NCI-H748 (cell line): Measurements from ENCODE around the gene GOLPH3.
"Not testable (repeated sequence)": the region's sequence is repeated elsewhere in the genome, so short reads cannot be mapped to it uniquely, and the experiment has no call there.

Experiments used
- DNase-seq: peaks from one replicate; lab custom pipeline; 2025; ENCODE audit not compliant: unreplicated experiment; lab: John Stamatoyannopoulos, UW

The GOLPH3 gene

DNA sequence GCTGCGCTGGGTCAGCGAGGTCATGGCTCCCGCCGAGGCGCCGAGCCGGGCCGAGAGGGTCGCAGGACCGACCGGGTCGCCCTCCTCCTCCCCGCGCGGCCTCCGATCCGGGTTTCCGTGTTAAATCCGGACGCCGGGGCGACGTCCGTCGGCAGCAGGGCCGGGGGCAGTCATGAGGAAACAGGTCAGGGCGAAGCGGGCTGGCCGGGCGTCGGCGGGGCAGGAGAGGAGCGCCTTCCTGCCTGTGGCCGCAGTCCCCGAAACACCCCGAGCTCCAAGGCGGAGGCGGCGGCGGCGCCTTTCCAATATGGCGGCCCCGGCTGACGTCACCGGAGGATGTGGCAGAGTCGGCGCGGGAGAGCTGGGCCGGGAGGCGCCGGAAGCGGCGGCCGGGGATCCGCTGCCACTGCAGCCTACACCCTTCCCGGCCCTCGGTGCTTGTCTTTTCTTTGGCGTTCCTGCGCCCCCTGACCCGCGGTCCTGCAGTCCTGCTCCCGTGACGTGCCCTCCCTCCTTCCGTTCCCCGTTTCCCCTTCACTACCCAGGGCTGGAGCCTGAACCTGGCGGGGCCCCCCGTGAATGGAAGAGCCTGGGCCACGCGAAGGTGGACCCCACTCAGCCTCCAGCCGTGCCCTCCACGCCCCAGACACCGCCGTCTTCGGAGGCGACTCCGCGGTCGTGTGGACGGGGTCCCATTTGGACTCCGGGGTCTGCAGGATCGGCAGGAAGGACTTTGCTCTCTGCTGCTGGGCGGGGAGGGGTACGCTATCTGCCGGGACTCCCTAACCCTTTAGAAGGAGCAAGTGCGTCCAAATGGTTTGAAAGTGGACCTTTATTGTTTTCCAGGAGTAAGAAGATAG, at the start of gene GOLPH3:
Gene GOLPH3, minus strand, starts transcription at position 309 of the 860 bp plus-strand sequence. Its CDS starts 285 bp downstream, at position 24.
- DNase-seq = peak; percentile 99

DNA sequence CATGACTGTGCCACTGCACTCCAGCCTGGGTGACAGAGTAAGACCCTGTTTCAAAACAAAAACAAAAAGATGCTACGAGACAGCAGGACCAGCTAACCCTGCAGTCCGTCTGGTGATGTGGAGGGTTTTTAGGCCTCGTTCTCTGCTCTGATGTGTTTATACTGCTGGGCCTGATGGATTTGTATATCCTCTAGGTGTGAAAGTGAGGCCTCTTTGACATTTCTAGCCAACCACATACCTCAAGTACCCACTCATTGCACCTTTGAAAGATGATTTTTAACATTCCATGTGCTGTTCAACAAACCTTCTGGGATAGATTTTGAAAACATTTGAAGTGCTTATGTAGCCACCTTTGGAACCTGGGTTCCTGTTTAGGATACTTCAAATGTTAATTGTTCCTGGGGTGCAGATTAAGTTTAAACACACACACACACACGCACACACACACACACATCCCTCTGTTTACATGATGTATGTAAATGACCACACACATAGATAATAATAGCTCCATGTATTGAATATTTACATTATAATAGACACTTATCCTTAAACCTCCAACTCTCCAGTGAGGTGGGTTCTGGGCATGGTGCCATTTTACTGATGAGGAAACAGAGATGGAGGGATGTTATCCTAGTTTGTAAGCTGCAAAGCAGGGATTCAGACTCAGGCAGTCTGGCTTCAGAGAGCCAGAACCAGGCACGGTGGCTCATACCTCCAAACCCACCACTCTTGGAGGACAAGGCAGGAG, 48.8 kb upstream of the GOLPH3 start:
- peak; percentile 67 for DNase-seq

- DNase-seq = peak; percentile 58
Measured at GRCh38 chr5:32217886-32218396, 43.8 kb upstream of the GOLPH3 start.

DNA sequence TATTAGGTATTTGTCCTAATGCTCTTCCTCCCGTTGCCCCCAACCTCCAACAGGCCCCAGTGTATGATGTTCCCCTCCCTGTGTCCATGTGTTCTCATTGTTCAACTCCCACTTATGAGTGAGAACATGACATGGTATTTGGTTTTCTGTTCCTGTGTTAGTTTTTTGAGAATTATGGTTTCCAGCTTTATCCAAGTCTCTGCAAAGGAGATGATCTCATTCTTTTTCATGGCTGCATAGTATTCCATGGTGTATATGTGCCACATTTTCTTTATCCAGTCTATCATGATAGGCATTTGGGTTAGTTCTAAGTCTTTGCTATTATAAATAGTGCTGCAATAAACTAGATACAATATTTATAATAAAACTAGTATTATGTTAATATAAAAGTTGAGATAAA, 40.2 kb upstream of the GOLPH3 start:
- not testable (repeated sequence) for DNase-seq

GRCh38 chr5:32210151-32210550, 36.0 kb upstream of the GOLPH3 start:
- DNase-seq = no peak

DNA sequence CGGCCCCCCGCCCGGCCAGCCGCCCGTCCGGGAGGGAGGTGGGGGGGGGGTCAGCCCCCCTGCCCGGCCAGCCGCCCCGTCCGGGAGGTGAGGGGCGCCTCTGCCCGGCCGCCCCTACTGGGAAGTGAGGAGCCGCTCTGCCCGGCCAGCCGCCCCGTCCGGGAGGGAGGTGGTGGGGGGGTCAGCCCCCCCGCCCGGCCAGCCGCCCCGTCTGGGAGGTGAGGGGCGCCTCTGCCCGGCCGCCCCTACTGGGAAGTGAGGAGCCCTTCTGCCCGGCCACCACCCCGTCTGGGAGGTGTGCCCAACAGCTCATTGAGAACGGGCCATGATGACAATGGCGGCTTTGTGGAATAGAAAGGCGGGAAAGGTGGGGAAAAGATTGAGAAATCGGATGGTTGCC, 34.7 kb upstream of the GOLPH3 start:
- not testable (repeated sequence) for DNase-seq

GRCh38 chr5:32207355-32207634, 33.2 kb upstream of the GOLPH3 start:
- DNase-seq = no peak

- no peak for DNase-seq
Measured at GRCh38 chr5:32206509-32207354, 32.6 kb upstream of the GOLPH3 start.

GRCh38 chr5:32206053-32206452, 31.9 kb upstream of the GOLPH3 start:
- no peak for DNase-seq

DNA sequence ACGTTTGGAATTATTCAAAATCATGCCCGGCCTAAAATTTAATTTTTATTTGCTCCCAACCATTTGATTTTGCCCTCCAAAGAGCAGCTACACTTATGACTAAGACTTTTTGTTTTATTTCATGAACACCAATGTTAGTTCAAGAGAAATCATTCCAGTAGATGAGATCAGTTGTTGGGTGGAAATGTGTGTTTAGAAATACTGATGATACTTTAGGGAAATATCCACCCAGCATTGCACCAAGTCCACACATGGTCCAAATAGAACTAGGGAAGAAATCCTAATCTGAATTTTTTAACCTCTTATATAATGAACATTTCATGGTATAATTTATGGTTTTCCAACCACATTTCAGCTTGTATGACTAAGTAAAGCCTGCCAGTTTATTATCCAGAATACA, 28.3 kb upstream of the GOLPH3 start:
- DNase-seq = no peak

GRCh38 chr5:32201122-32201753, 27.1 kb upstream of the GOLPH3 start:
- DNase-seq = no peak

DNA sequence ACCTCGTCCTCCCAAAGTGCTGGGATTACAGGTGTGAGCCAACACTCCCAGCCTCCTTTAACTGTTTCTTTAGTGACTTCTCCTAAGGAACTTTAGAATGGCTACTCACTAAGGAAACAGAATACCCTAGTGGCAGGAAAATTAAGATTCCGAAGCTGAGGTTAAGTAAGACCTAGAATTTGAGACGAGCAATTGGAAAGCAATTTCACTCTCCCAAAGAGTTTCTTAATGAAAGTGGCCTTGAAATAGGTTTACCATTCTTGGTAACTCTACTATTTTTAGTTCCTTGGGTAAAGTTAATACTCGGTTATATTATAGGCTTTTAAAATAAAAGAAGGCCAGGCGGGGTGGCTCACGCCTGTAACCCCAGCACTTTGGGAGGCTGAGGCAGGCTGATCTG, 22.9 kb upstream of the GOLPH3 start:
- no peak for DNase-seq

- DNase-seq = no peak
Measured at GRCh38 chr5:32195265-32195664, 21.1 kb upstream of the GOLPH3 start.

DNA sequence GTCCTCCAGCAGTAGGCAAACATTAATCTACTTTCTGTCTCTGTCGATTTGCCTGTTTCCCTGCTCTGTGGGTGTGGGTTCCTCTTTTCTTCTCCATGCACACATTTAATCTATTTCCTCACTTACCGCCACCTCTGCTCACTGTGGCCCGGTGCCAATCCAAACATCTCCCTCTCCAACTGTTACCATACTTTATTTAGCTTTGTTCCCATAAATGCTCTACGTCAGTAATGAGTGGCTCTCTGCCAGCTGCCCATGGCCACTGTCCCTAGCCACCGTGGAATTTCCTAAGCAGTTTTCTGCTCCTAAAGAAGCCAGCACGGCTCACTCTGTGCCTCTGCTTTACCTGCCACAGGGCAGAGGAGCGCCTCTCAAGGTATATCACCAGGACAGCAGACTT, 19.5 kb upstream of the GOLPH3 start:
- DNase-seq = peak; percentile 100

GRCh38 chr5:32190095-32190494, 16.0 kb upstream of the GOLPH3 start:
- no peak for DNase-seq

- DNase-seq = no peak
Measured at GRCh38 chr5:32187675-32188074, 13.6 kb upstream of the GOLPH3 start.

- no peak for DNase-seq
Measured at GRCh38 chr5:32182463-32183063, 8.4 kb upstream of the GOLPH3 start.

DNA sequence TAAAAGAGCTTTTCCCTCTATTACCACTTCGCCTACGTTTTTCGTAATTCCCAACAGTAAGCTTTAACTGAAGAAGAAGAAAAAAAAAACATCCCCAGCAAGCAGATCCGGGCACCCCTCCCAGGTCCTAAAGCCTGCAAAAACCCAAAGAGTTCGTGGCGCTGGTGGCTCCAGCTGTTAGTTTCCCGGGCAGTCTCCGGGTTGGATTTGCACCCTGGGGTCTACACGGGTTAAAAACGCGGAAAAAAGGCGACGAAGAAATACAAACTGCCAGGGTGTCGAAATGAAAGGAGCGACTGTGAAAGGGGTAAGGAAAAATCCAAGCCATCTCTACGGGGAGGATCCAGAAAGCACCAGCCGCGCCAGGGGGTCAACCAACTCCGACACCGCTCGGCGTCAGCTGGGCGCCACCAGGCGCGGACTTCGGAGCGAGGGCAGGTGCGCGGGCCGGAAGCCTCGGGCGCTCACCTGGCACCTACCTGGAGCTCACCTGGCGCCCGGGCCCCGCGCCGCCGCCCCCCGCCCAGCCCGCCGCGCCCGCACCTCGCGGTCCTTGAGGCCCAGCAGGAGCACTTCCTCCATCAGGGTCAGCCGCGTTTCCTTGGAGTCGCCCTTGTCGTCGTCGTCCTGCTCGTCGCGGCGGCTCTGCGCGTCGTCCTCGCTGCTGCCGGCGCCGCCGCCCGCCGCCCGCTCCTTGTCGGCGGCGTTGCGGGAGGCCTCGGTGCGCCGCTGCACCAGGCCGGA, 680 bp downstream of the GOLPH3 start:
- peak; percentile 90 for DNase-seq

GRCh38 chr5:32172923-32173266, 1.2 kb downstream of the GOLPH3 start:
- peak; percentile 60 for DNase-seq
